ENCODE measurements around the gene CDH5. TPM values are rescaled to one million over a fixed set of nuclear protein-coding genes. Genes with fewer than 3 reads are reported as not detected.
A peak's percentile ranks its signal among the peaks of the same experiment; 100 is the strongest.

Gene CDH5
- total RNA-seq, 1 experiment from 2014 or later = 0.28 TPM

DNA sequence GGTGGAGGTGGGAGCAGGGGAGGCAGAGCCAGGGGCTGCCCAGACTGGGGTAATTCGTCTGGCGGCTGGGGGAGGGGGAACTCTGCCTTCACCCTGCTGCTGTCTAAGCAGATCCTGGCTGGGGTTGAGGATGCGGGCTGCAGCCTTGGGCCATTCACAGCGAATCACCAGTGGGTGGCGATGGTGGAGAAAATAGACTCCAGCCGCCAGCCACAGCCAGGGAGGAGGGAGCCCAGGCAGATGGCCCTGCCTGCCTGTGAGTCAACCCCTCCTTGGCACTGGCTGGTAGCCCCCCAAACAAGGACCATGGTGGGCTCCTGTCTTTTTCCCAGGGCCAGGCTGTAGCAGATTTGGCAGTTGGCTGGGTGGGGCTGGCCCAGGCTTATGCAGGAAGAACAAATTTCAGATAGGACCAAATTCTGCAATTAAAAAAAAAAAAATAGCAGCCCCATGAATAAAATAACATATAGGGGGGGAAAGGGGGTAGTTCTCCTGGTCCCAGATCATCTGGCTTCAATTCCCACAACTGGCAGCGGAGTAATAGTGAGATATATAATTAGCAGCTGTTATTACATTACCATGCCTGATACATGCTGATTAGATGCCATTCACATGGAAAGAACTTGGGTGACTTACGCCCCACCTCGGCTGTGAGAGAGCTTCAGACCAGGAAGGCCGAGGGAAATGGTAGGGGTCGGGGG lies 41.5 kb upstream of the CDH5 start:
- POLR2A ChIA-PET = no interaction called here
- peak; percentile 93 for ATAC-seq
- Mint-ChIP-seq H3K36me3 (no peaks in the 10 kb centered on the region), H3K27me3 (ENCODE audit: low read depth) (no peaks in the 10 kb centered on the region; the same call in 1 of the 2 replicates), H3K9me3 (no peaks in the 10 kb centered on the region), H3K27ac (no peak overlapping the region), H3K4me3 (no peak overlapping the region), H3K4me1 (peaks cover 19% of the 10 kb centered on the region)
- peak; percentile 74 for DNase-seq (ENCODE audit: low spot score)
- CTCF ChIA-PET = interaction anchor here (0.7 to 8.4 kb wide), 8 partner anchors 10 to 49 kb away, joined by 3 to 49 read pairs (median 5); no protein-coding TSS in a partner anchor
- TF ChIP-seq, protein P1, sequence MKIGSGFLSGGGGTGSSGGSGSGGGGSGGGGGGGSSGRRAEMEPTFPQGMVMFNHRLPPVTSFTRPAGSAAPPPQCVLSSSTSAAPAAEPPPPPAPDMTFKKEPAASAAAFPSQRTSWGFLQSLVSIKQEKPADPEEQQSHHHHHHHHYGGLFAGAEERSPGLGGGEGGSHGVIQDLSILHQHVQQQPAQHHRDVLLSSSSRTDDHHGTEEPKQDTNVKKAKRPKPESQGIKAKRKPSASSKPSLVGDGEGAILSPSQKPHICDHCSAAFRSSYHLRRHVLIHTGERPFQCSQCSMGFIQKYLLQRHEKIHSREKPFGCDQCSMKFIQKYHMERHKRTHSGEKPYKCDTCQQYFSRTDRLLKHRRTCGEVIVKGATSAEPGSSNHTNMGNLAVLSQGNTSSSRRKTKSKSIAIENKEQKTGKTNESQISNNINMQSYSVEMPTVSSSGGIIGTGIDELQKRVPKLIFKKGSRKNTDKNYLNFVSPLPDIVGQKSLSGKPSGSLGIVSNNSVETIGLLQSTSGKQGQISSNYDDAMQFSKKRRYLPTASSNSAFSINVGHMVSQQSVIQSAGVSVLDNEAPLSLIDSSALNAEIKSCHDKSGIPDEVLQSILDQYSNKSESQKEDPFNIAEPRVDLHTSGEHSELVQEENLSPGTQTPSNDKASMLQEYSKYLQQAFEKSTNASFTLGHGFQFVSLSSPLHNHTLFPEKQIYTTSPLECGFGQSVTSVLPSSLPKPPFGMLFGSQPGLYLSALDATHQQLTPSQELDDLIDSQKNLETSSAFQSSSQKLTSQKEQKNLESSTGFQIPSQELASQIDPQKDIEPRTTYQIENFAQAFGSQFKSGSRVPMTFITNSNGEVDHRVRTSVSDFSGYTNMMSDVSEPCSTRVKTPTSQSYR (CRISPR knock-in tag; IDR thresholded peaks at IDR 0.05) = no peak
- TF ChIP-seq ZNF671 (CRISPR knock-in tag; IDR thresholded peaks at IDR 0.05) (no peak), NFATC4 (CRISPR knock-in tag; IDR thresholded peaks at IDR 0.05) (no peak), NR3C1 (CRISPR knock-in tag; conservative IDR thresholded peaks at IDR 0.05; ENCODE audit: low read depth) (no peak)
- TF ChIP-seq, protein P2, sequence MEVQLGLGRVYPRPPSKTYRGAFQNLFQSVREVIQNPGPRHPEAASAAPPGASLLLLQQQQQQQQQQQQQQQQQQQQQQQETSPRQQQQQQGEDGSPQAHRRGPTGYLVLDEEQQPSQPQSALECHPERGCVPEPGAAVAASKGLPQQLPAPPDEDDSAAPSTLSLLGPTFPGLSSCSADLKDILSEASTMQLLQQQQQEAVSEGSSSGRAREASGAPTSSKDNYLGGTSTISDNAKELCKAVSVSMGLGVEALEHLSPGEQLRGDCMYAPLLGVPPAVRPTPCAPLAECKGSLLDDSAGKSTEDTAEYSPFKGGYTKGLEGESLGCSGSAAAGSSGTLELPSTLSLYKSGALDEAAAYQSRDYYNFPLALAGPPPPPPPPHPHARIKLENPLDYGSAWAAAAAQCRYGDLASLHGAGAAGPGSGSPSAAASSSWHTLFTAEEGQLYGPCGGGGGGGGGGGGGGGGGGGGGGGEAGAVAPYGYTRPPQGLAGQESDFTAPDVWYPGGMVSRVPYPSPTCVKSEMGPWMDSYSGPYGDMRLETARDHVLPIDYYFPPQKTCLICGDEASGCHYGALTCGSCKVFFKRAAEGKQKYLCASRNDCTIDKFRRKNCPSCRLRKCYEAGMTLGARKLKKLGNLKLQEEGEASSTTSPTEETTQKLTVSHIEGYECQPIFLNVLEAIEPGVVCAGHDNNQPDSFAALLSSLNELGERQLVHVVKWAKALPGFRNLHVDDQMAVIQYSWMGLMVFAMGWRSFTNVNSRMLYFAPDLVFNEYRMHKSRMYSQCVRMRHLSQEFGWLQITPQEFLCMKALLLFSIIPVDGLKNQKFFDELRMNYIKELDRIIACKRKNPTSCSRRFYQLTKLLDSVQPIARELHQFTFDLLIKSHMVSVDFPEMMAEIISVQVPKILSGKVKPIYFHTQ (CRISPR knock-in tag; IDR thresholded peaks at IDR 0.05) = no peak

DNA sequence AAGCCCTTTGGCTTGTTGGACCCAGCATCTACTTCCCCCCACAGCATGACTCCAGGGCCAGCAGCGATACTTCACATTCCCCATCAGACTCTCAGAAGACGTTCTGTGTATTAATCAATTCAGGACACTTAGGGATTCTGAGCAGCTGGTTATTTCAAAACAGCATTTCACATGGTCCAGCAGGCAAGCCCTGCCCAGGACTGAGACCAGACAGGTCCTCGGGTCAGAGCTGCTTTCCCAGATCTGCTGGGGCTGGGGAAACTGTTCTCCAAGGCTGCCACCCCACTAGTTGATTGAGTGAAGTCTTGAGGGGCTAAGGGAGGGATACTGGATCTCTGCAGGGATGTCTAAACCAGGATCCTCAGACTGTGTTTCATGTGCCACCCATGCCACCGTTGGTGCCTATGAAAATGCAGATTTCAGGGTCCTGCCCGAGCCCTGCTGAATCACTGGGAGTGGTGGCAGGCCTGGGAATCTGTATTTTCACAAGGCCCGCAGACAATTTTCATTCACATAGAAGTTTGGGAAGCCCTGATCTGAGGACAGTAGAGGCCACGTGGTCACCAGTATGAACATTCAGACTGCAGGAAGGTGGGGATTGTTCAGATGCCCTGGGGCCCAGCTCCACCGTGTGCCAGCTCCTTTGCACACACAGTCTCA lies 40.6 kb upstream of the CDH5 start:
- Mint-ChIP-seq H3K27me3 (ENCODE audit: low read depth) (no peaks in the 10 kb centered on the region; the same call in 1 of the 2 replicates), H3K4me3 (no peak overlapping the region), H3K27ac (no peak overlapping the region), H3K4me1 (peaks cover 19% of the 10 kb centered on the region), H3K36me3 (no peaks in the 10 kb centered on the region), H3K9me3 (no peaks in the 10 kb centered on the region)
- ChIA-PET POLR2A (no interaction called here), CTCF (interaction anchor here (1.2 to 8.4 kb wide), 3 partner anchors 16 to 32 kb away, joined by 3 to 49 read pairs (median 6); no protein-coding TSS in a partner anchor)
- ATAC-seq (no peak), DNase-seq (ENCODE audit: low spot score) (no peak)
- no peak for TF ChIP-seq NFYB (CRISPR knock-in tag; conservative IDR thresholded peaks at IDR 0.05; ENCODE audit: low read depth)
- no peak for TF ChIP-seq IRF2 (CRISPR knock-in tag; IDR thresholded peaks at IDR 0.05; ENCODE audit: borderline replicate concordance, low read depth)
- TF ChIP-seq FOXP1 (CRISPR knock-in tag; IDR thresholded peaks at IDR 0.05; ENCODE audit: borderline replicate concordance) = no peak
- TF ChIP-seq GABPB1 (CRISPR knock-in tag; IDR thresholded peaks at IDR 0.05) = no peak
- TF ChIP-seq, protein P3, sequence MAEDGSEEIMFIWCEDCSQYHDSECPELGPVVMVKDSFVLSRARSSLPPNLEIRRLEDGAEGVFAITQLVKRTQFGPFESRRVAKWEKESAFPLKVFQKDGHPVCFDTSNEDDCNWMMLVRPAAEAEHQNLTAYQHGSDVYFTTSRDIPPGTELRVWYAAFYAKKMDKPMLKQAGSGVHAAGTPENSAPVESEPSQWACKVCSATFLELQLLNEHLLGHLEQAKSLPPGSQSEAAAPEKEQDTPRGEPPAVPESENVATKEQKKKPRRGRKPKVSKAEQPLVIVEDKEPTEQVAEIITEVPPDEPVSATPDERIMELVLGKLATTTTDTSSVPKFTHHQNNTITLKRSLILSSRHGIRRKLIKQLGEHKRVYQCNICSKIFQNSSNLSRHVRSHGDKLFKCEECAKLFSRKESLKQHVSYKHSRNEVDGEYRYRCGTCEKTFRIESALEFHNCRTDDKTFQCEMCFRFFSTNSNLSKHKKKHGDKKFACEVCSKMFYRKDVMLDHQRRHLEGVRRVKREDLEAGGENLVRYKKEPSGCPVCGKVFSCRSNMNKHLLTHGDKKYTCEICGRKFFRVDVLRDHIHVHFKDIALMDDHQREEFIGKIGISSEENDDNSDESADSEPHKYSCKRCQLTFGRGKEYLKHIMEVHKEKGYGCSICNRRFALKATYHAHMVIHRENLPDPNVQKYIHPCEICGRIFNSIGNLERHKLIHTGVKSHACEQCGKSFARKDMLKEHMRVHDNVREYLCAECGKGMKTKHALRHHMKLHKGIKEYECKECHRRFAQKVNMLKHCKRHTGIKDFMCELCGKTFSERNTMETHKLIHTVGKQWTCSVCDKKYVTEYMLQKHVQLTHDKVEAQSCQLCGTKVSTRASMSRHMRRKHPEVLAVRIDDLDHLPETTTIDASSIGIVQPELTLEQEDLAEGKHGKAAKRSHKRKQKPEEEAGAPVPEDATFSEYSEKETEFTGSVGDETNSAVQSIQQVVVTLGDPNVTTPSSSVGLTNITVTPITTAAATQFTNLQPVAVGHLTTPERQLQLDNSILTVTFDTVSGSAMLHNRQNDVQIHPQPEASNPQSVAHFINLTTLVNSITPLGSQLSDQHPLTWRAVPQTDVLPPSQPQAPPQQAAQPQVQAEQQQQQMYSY (CRISPR knock-in tag; IDR thresholded peaks at IDR 0.05) = no peak
- no peak for TF ChIP-seq KAT7 (CRISPR knock-in tag; IDR thresholded peaks at IDR 0.05; ENCODE audit: borderline replicate concordance)
- TF ChIP-seq PRRX2 (CRISPR knock-in tag; IDR thresholded peaks at IDR 0.05) = no peak
- TF ChIP-seq, protein P4, sequence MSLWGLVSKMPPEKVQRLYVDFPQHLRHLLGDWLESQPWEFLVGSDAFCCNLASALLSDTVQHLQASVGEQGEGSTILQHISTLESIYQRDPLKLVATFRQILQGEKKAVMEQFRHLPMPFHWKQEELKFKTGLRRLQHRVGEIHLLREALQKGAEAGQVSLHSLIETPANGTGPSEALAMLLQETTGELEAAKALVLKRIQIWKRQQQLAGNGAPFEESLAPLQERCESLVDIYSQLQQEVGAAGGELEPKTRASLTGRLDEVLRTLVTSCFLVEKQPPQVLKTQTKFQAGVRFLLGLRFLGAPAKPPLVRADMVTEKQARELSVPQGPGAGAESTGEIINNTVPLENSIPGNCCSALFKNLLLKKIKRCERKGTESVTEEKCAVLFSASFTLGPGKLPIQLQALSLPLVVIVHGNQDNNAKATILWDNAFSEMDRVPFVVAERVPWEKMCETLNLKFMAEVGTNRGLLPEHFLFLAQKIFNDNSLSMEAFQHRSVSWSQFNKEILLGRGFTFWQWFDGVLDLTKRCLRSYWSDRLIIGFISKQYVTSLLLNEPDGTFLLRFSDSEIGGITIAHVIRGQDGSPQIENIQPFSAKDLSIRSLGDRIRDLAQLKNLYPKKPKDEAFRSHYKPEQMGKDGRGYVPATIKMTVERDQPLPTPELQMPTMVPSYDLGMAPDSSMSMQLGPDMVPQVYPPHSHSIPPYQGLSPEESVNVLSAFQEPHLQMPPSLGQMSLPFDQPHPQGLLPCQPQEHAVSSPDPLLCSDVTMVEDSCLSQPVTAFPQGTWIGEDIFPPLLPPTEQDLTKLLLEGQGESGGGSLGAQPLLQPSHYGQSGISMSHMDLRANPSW (CRISPR knock-in tag; conservative IDR thresholded peaks at IDR 0.05; ENCODE audit: low read depth) = no peak
- TF ChIP-seq MXD4 (CRISPR knock-in tag; IDR thresholded peaks at IDR 0.05; ENCODE audit: borderline replicate concordance) = no peak
- TF ChIP-seq, protein P5, sequence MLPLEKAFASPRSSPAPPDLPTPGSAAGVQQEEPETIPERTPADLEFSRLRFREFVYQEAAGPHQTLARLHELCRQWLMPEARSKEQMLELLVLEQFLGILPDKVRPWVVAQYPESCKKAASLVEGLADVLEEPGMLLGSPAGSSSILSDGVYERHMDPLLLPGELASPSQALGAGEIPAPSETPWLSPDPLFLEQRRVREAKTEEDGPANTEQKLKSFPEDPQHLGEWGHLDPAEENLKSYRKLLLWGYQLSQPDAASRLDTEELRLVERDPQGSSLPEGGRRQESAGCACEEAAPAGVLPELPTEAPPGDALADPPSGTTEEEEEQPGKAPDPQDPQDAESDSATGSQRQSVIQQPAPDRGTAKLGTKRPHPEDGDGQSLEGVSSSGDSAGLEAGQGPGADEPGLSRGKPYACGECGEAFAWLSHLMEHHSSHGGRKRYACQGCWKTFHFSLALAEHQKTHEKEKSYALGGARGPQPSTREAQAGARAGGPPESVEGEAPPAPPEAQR (CRISPR knock-in tag; IDR thresholded peaks at IDR 0.05) = no peak
- TF ChIP-seq ZNF138 (CRISPR knock-in tag; conservative IDR thresholded peaks at IDR 0.05) = no peak

Data from WTC11 (cell line).